Breast epithelium (tissue), 3 donors: ENCODE data around the gene BCAS3.

Experiments
- CTCF ChIP-seq, 3 donors: fragments of 450-650 bp; IDR thresholded peaks; one replicate each; pipeline ENCODE4 v1.5.1; 2016 to 2017; ENCODE audit warnings: antibody characterized with exemption in 3 of 3, mild to moderate bottlenecking in 3 of 3, moderate library complexity in 3 of 3
- POLR2A ChIP-seq: fragments of 450-650 bp; IDR thresholded peaks from one replicate; pipeline ENCODE4 v1.6.1; 2016; ENCODE audit warnings: antibody characterized with exemption, mild to moderate bottlenecking, moderate library complexity
- POLR2AphosphoS5 ChIP-seq, 3 donors: sonication (generic); formaldehyde crosslinking; IDR thresholded peaks; one replicate each; pipeline ENCODE4 v1.6.1; 2017; ENCODE audit warnings: antibody characterized with exemption in 3 of 3

- TF ChIP-seq CTCF (IDR thresholded peaks at IDR 0.05) (no peak), POLR2A (no peak), POLR2AphosphoS5 (IDR thresholded peaks at IDR 0.05) (no peak)
Observed at GRCh38 chr17:61323003-61323908, 645.6 kb downstream of the BCAS3 start.
